ES-I3 (cell line): ENCODE data around the gene OMP.

Source experiments
- H3K36me3 ChIP-seq: 2 replicates; pipeline ENCODE4 v1.6.1; 2013; ENCODE audit warnings: mild to moderate bottlenecking, low read length, control low read depth, moderate library complexity; ENCODE audit not compliant: insufficient read depth
- H3K4me1 ChIP-seq: 2 replicates; pipeline ENCODE4 v1.6.1; 2013; ENCODE audit warnings: mild to moderate bottlenecking, control low read depth, low read length; ENCODE audit not compliant: insufficient read depth
- H3K9ac ChIP-seq: 2 replicates; pipeline ENCODE4 v1.6.1; 2013; ENCODE audit warnings: low read depth, mild to moderate bottlenecking, low read length, moderate library complexity
- H3K9me3 ChIP-seq: 2 replicates; pipeline ENCODE4 v1.6.1; 2013; ENCODE audit warnings: mild to moderate bottlenecking, low read length, moderate library complexity; ENCODE audit not compliant: control insufficient read depth, insufficient read depth

OMP gene

GRCh38 chr11:77100166-77101042 lies 2.2 kb upstream of the OMP start:
- Histone ChIP-seq H3K9ac (no peak overlapping the region), H3K36me3 (no peaks in the 10 kb centered on the region; the same call in 1 of the 2 replicates), H3K4me1 (no peaks in the 10 kb centered on the region), H3K9me3 (peaks cover 2% of the 10 kb centered on the region; the same call in 1 of the 2 replicates)

GRCh38 chr11:77101043-77101537 lies 1.6 kb upstream of the OMP start:
- no peaks in the 10 kb centered on the region; the same call in 1 of the 2 replicates for H3K36me3 ChIP-seq
- no peaks in the 10 kb centered on the region for H3K4me1 ChIP-seq
- peaks cover 2% of the 10 kb centered on the region; the same call in 1 of the 2 replicates for H3K9me3 ChIP-seq
- no peak overlapping the region for H3K9ac ChIP-seq

- Histone ChIP-seq H3K9me3 (no peaks in the 10 kb centered on the region), H3K4me1 (no peaks in the 10 kb centered on the region), H3K9ac (no peak overlapping the region), H3K36me3 (no peaks in the 10 kb centered on the region; the same call in 1 of the 2 replicates)
Measured at GRCh38 chr11:77103319-77103718, 679 bp downstream of the OMP start.

- Histone ChIP-seq H3K4me1 (no peaks in the 10 kb centered on the region), H3K9me3 (no peaks in the 10 kb centered on the region), H3K36me3 (no peaks in the 10 kb centered on the region; the same call in 1 of the 2 replicates), H3K9ac (no peak overlapping the region)
Measured at GRCh38 chr11:77104727-77105126, 2.1 kb downstream of the OMP start.

- no peaks in the 10 kb centered on the region for H3K4me1 ChIP-seq
- H3K9ac ChIP-seq = no peak overlapping the region
- H3K9me3 ChIP-seq = no peaks in the 10 kb centered on the region
- no peaks in the 10 kb centered on the region; the same call in 1 of the 2 replicates for H3K36me3 ChIP-seq
Measured at GRCh38 chr11:77106321-77106720, 3.7 kb downstream of the OMP start.

- Histone ChIP-seq H3K36me3 (no peaks in the 10 kb centered on the region; the same call in 1 of the 2 replicates), H3K9me3 (no peaks in the 10 kb centered on the region), H3K9ac (no peak overlapping the region), H3K4me1 (no peaks in the 10 kb centered on the region)
Measured at GRCh38 chr11:77106759-77107158, 4.1 kb downstream of the OMP start.

- Histone ChIP-seq H3K36me3 (no peaks in the 10 kb centered on the region; the same call in 1 of the 2 replicates), H3K9me3 (no peaks in the 10 kb centered on the region), H3K9ac (no peak overlapping the region), H3K4me1 (no peaks in the 10 kb centered on the region; the same call in 1 of the 2 replicates)
Measured at GRCh38 chr11:77107950-77108349, 5.3 kb downstream of the OMP start.

GRCh38 chr11:77108436-77108835 lies 5.8 kb downstream of the OMP start:
- Histone ChIP-seq H3K9ac (no peak overlapping the region), H3K4me1 (peaks cover 4% of the 10 kb centered on the region; the same call in 1 of the 2 replicates), H3K9me3 (no peaks in the 10 kb centered on the region), H3K36me3 (no peaks in the 10 kb centered on the region; the same call in 1 of the 2 replicates)

GRCh38 chr11:77109236-77110019 lies 6.8 kb downstream of the OMP start:
- Histone ChIP-seq H3K9me3 (no peaks in the 10 kb centered on the region), H3K9ac (no peak overlapping the region), H3K36me3 (no peaks in the 10 kb centered on the region), H3K4me1 (peaks cover 6% of the 10 kb centered on the region; the same call in 1 of the 2 replicates)

GRCh38 chr11:77110836-77111235 lies 8.2 kb downstream of the OMP start:
- H3K9ac ChIP-seq = no peak overlapping the region
- peaks cover 6% of the 10 kb centered on the region; the same call in 1 of the 2 replicates for H3K4me1 ChIP-seq
- H3K9me3 ChIP-seq = no peaks in the 10 kb centered on the region
- H3K36me3 ChIP-seq = no peaks in the 10 kb centered on the region

GRCh38 chr11:77111277-77111676 lies 8.6 kb downstream of the OMP start:
- Histone ChIP-seq H3K9ac (no peak overlapping the region), H3K36me3 (no peaks in the 10 kb centered on the region), H3K9me3 (no peaks in the 10 kb centered on the region), H3K4me1 (peaks cover 6% of the 10 kb centered on the region; the same call in 1 of the 2 replicates)

- peaks cover 6% of the 10 kb centered on the region; the same call in 1 of the 2 replicates for H3K4me1 ChIP-seq
- no peak overlapping the region for H3K9ac ChIP-seq
- H3K9me3 ChIP-seq = no peaks in the 10 kb centered on the region
- H3K36me3 ChIP-seq = no peaks in the 10 kb centered on the region
Measured at GRCh38 chr11:77111946-77112345, 9.3 kb downstream of the OMP start.

- Histone ChIP-seq H3K4me1 (peaks cover 6% of the 10 kb centered on the region; the same call in 1 of the 2 replicates), H3K9me3 (no peaks in the 10 kb centered on the region), H3K9ac (no peak overlapping the region), H3K36me3 (no peaks in the 10 kb centered on the region)
Measured at GRCh38 chr11:77112641-77113381, 10.2 kb downstream of the OMP start.
